Adipose tissue (tissue), 3 donors: ENCODE measurements around the gene MAST4. TPM values are rescaled to one million over a fixed set of nuclear protein-coding genes. Genes with fewer than 3 reads are reported as not detected.

Experiments
- H3K27ac ChIP-seq: one replicate; pipeline ENCODE4 v1.5.1; 2013; ENCODE audit warnings: low read depth, low read length
- WGBS, 3 donors: extraction: QIAGEN DNeasy Blood & Tissue Kit; methylation state at CpG; one replicate each; pipeline ENCODE4 v1.1.7; 2013; 5-methylcytosine and 5-hydroxymethylcytosine counted together
- polyA plus RNA-seq, 3 donors: library from polyadenylated mRNA; stranded (reverse); fragments of 200-250 nt; gene quantifications; one replicate each; pipeline ENCODE4 v1.2.3, GENCODE V29; 2013
- donor health status: healthy with polysubstance abuse.
- donor health status: Bipolar disorder and iron deficiency.
- donor health status: healthy.

The MAST4 gene
- polyA plus RNA-seq, 3 donors, result 2.7 to 16.6 (median 11.8) TPM

- 46 to 51% (median 48%) methylated on average over 6 of the region's 6 CpGs for WGBS, 3 donors
- H3K27ac ChIP-seq, result no peak overlapping the region
Observed at GRCh38 chr5:67002832-67003684, 406.9 kb downstream of the MAST4 start.

GRCh38 chr5:67003685-67003934 lies 407.4 kb downstream of the MAST4 start:
- H3K27ac ChIP-seq, result no peak overlapping the region
- WGBS, 3 donors, result 1 to 4% (median 2%) methylated on average over 4 of the region's 4 CpGs

- no peak overlapping the region for H3K27ac ChIP-seq
- 0 to 1% (median 1%) methylated on average over 41 to 54 of the region's 54 CpGs for WGBS, 3 donors
Observed at GRCh38 chr5:67003935-67004729, 407.9 kb downstream of the MAST4 start.

GRCh38 chr5:67004730-67005350 lies 408.6 kb downstream of the MAST4 start:
- WGBS, 3 donors, result 8 to 14% (median 11%) methylated on average over 11 of the region's 11 CpGs
- peak overlapping the region; percentile 60 for H3K27ac ChIP-seq

GRCh38 chr5:67005737-67006499 lies 409.7 kb downstream of the MAST4 start:
- 66 to 90% (median 68%) methylated on average over 3 of the region's 3 CpGs for WGBS, 3 donors
- H3K27ac ChIP-seq, result no peak overlapping the region

GRCh38 chr5:67006500-67006848 lies 410.3 kb downstream of the MAST4 start:
- no peak overlapping the region for H3K27ac ChIP-seq
- WGBS, 3 donors, result 64 to 81% (median 65%) methylated on average over 3 of the region's 3 CpGs

- no peak overlapping the region for H3K27ac ChIP-seq
Observed at GRCh38 chr5:67009028-67009427, 412.8 kb downstream of the MAST4 start.

GRCh38 chr5:67010684-67011409 lies 414.7 kb downstream of the MAST4 start:
- WGBS, 3 donors, result 46 to 80% (median 46%) methylated on average over 8 of the region's 8 CpGs
- no peak overlapping the region for H3K27ac ChIP-seq

More at GRCh38 chr5:67009028-67009427, 412.8 kb downstream of the MAST4 start:
- 28 to 92% (median 70%) methylated on average over 1 of the region's 1 CpG for WGBS, 3 donors

GRCh38 chr5:67011422-67011821 lies 415.2 kb downstream of the MAST4 start:
- no peak overlapping the region for H3K27ac ChIP-seq
- 68 to 86% (median 73%) methylated on average over 5 of the region's 5 CpGs for WGBS, 3 donors

- WGBS, 3 donors, result 79 to 96% (median 95%) methylated on average over 2 of the region's 2 CpGs
Observed at GRCh38 chr5:67012171-67012570, 416.0 kb downstream of the MAST4 start.

GRCh38 chr5:67013719-67014118 lies 417.5 kb downstream of the MAST4 start:
- H3K27ac ChIP-seq, result no peak overlapping the region
- 15 to 74% (median 67%) methylated on average over 1 of the region's 1 CpG for WGBS, 3 donors

More at GRCh38 chr5:67012171-67012570, 416.0 kb downstream of the MAST4 start:
- no peak overlapping the region for H3K27ac ChIP-seq

- 89 to 92% (median 89%) methylated on average over 5 of the region's 5 CpGs for WGBS, 3 donors
- no peak overlapping the region for H3K27ac ChIP-seq
Observed at GRCh38 chr5:67014191-67014590, 418.0 kb downstream of the MAST4 start.

GRCh38 chr5:67014957-67015400 lies 418.8 kb downstream of the MAST4 start:
- peak overlapping the region; percentile 64 for H3K27ac ChIP-seq
- WGBS, 3 donors, result 8 to 22% (median 17%) methylated on average over 3 of the region's 3 CpGs

GRCh38 chr5:67015541-67016191 lies 419.5 kb downstream of the MAST4 start:
- H3K27ac ChIP-seq, result no peak overlapping the region
- WGBS, 3 donors, result 16 to 24% (median 24%) methylated on average over 8 of the region's 8 CpGs

- no peak overlapping the region for H3K27ac ChIP-seq
- WGBS, 3 donors, result 87 to 94% (median 87%) methylated on average over 7 of the region's 7 CpGs
Observed at GRCh38 chr5:67019065-67019845, 423.1 kb downstream of the MAST4 start.

GRCh38 chr5:67020096-67020615 lies 424.0 kb downstream of the MAST4 start:
- 94 to 97% (median 96%) methylated on average over 3 of the region's 3 CpGs for WGBS, 3 donors
- H3K27ac ChIP-seq, result no peak overlapping the region
